ENCODE data around the gene ZNF43.
"Not testable (repeated sequence)": the region's sequence is repeated elsewhere in the genome, so short reads cannot be mapped to it uniquely, and the experiment has no call there.

Gene ZNF43

DNA sequence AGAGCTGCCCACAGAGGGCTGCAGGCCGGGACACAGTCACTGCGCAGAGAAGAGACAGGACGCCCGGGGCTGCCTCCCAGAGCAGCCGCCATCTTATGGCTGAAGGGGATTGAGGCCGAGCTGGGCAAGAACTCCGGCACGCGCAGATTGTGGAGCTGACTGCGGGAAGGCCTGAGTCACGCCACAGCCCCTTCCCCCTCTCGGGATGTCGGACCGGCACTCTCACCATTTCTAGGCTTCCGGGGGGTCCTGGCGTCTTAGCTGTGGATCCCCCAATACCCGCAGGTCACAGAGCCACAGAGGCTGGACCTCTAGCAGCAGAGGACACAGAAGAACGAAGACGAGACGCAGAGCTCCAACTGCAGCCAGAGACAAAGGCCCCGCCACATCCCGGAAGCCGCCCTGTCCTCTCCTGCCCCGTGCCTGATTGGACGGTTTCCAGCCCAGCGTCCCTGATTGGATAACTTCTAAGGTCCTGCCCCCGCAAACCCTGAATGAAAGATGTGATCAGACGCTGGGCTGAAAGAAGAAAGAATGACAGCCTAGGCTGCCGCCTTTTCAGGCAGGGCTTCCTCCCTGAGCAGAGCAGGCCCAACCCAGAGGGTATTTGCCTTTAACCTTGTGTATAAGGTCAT, at the start of gene ZNF43:
Gene ZNF43, minus strand, starts transcription at position 373 of the 635 bp plus-strand sequence. Its CDS starts 144 bp downstream, at position 229.
- peak; percentile 95 for DNase-seq

DNA sequence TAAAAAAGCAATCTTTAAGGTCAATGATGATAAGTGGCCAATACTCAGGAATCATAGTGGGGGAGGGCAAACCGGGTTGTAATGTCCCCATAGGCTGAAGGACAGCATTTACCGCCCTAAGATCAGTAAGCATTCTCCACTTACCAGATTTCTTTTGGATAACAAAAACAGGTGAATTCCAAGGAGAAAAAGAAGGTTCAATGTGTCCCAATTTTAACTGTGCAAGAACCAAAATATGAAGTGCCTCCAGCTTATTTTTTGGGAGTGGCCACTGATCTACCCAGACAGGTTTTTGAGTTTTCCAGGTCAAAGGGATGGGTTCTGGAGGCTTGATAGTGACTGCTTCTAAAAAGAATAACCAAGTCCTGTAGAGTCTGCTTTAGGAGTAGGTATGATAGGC, 49.5 kb upstream of the ZNF43 start:
- not testable (repeated sequence) for DNase-seq

DNA sequence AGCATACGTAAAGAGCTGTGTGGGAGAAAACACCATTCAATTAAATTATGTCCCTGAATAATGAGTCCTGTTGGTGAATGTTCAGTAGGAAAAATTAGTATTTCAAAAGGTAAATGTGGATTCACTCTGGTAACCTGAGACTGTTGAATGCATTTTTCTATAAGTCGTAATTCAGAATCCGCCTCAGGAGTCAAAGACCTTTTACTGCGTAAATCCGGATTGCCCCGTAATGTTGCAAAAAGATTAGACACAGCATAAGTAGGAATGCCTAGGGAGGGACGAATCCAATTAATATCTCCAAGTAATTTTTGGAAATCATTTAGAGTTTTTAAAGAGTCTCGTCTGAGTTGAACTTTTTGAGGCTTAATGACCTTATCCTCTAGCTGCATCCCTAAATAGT, 48.8 kb upstream of the ZNF43 start:
- not testable (repeated sequence) for DNase-seq

DNA sequence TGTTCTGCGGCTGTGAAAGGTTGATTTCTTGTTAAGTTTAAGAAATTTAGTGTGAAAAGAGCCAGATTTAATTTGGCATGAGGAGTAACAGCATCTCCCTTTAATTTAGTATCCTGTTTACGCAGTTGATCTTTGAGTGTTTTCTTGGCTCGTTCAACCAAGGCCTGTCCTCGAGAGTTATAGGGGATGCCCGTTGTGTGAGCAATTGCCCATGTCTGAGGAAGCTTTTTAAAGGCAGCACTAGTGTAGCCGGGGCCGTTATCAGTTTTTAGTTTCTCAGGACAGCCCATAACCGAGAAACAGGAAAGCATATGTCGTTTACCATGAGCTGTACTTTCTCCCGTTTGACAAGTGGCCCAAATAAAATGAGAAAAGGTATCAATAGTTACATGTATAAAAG, 47.5 kb upstream of the ZNF43 start:
- no peak for DNase-seq

DNA sequence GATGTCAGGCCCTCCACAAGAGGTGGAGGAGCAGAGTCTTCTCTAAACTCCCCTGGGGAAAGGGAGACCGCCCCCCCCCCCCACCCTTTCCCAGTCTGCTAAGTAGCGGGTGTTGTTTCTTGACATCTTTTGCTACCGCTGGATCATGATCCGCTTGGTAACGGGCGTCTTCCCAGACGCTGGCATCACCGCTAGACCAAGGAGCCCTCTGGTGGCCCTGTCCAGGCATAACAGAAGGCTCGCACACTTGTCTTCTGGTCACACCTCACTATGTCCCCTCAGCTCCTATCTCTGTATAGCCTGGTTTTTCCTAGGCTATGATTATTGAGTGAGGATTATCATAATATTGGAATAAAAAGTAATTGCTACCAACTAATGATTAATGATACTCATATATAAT, 44.8 kb upstream of the ZNF43 start:
- not testable (repeated sequence) for DNase-seq

DNA sequence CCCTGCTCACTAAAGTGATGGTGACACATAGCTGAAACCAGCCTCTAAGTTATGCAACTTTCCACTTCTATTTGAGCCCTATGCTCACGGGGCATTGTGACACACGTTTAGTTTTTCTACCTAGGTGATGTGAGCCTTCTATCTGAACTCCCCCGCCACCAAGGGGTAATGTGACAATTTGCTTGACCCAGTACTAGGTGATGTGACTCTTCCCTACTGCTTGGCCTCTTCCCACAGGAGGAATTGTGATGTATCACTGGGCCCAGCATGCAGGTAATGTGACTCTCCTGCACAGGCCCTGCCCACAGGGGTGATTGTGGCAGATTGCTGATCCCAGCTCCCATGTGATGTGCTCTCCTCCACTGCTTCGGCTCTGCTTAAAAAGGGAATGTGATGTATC, 42.7 kb upstream of the ZNF43 start:
- DNase-seq: no peak

DNA sequence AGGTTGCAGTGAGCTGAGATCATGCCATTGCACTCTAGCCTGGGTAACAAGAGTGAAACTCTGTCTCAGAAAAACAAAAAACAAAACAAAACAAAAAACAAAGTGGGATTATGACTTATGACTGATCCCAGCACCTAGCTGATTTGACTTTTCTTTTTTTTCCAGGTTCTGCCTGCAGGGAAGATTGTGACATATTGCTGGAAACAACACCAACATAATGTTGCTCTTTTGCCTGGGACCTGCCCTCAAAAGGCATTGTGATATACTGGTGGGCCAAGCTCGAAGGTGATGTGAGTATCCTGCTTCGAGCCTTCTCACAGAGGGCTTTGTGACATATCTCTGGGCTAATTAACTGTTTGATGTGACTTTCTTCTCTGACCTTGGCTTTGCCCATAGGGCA, 42.0 kb upstream of the ZNF43 start:
- no peak for DNase-seq

DNA sequence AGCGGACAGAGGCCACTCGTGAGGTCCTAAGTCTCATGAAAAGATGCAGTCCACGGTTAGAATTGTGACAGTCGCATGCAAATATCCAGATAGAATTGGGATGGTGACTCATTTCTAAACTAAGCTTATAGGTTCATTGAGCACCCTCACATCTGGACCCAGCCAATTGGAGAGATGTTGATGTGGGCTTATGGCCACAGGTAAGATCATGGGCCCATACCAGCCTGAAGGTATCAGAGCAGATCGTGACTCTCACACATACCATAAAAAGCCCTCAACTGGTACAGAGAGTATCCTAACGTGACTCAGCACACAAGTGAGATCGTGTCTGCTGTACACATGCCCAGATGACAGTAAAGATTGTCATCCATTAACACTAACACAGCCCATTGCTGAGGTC, 40.6 kb upstream of the ZNF43 start:
- not testable (repeated sequence) for DNase-seq

DNA sequence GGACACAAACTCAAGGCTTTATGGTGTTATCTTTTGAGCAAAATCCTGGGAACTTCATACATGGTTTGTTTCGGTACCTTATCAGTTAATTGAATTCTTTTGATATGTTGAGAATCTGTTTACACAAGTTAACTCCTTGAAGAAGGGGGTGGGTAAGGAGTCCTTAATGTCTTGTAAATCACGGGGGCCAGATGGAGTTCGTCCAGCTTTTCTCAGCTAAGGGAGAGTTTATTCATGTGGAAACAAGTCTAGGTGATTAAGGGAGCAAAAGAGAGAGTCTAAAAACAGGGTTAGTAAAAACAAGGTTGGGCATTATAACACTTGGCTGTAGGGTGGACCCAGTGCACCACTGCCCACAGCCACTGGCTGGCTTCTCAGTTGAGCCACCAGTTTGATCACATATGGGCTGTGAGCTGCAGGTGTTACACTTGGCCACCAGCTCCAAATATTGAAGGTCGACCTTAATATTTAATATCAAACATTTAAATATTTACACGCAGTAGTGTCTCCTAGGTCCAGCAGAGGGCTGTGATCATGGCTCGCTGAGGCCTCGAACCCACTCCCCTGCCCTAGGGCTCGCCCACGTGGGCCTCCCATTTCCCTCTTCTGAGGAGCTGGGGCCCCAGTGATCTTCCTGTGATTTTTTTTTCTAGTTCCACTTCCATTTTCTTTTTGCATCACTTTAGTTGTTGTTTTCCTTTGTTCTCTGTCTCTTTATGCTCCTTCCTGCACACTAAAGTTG, 21.0 kb upstream of the ZNF43 start:
- DNase-seq: no peak

DNA sequence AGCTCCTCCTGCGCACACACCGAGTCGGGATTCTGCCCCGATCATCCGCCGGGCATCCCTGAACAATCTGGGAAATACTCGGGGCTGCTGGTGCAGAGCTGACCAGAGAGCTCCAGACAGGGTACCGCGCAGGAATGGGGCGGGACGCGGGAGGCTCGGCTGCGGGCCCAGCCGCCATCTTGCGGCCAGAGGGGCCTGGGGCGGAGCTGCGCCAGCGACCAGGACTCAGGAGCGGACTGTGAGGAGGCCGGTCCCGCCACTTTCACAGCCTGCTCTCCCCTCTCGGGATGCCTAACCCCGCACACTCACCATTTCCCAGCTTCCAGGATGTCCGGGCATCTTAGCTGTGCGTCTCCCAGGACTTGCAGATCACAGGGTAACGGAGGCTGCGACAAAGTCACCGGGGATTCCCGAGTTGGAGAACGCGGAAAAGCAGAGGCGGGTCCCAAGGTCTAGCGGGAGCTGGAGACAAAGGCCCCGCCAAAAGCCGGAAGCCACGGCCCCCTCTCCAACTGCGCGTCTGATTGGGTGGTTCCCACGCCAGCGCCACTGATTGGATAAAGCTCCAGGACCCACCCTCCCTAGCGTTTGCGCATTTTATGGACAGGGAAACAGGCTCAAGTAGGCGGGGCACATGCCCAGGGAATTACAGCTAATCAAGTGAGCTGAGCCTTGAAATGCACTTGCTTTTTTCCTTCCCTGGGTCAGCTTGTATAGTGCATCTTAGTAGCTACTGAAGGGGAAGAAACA, 15.8 kb upstream of the ZNF43 start:
- DNase-seq: peak; percentile 92

DNA sequence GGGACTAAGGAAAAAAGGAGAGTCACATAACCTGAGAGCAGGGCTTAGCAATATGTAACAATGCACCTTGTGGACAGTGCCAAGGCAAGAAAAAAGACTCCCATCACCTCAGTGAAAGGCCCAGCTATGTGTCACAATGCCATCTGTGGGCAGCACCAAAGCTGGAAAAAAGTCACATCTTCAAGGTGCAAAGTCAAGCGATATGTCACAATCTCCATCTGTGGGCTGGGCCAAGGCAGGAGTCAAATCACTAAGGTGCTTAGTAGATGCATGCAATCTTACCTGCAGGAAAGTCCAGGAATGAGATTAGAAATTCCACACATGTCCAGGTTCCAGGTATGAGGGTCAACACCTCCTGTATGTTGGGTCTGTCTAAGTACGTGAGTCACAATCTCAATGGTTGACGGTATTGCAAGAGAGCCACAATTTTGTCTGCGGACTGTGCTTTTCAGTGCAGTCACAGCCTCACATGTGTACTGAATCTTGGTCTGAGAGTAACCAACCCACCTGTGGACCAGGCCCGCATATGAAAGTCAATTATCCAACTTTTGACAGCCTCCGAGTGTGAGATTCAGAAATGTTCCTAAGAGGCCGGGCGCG, 14.8 kb upstream of the ZNF43 start:
- no peak for DNase-seq

DNA sequence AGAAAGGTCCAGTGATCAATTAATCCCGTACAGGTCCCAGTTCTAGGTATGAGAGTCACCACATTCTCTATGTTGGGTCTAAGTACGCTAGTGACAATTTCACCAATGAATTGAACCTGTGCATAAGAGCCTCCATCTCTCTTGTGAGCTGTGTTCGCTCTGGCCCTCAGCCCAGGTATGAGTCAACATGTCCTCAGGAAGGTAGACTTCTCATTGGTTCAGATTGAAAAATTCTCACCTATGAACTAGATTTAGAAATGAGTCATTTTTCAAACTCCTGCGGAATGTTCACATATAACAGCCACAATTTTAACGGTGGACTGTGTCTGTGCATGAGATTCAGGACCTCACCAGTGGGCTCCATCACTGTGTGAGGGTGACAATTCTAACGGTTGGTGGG, 12.7 kb upstream of the ZNF43 start:
- DNase-seq: no peak

DNA sequence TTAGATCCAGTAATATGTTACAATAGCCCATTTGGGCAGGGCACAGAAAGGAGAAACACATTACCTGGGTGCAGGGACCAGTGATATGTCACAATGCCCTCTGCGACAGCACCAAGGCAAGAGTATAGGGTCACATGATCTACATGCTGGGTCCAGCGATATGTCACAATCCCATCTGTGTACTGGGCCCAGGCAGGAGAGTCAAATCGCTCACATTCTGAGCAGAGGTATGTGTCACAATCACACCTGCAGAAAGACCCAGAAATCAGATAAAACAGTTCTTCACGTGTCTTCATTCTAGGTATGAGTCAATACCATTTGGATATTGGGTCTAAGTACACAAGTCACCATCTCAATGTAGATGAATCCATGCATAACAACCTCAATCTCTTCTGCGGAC, 7.1 kb upstream of the ZNF43 start:
- DNase-seq: no peak

DNA sequence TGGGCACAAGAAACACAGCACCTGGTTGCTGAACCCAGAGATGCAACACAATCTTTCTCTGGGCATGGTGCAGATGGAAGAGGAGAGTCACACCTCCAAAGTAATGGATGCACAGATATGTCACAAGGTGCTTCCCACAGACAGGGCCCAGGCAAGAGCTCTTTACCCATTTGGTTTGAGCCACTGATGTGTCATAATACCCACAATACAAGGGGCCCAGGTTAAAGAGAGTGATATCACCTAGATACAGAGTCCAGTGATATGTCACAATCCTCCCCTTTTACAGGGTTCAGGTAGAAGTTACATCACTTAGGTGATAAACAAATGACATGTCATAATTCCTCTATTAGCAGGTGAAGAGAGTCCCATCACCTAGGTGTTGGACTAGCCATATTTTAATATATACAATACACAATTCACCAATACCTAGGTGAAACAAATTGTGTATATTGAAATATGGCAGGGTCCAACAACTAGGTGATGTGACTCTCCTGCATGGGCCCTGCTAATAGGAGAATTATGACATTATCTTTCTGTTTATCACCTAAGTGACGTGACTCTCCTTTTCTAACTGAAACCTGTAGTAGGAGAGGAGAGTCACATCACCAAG, 5.6 kb upstream of the ZNF43 start:
- no peak for DNase-seq

DNA sequence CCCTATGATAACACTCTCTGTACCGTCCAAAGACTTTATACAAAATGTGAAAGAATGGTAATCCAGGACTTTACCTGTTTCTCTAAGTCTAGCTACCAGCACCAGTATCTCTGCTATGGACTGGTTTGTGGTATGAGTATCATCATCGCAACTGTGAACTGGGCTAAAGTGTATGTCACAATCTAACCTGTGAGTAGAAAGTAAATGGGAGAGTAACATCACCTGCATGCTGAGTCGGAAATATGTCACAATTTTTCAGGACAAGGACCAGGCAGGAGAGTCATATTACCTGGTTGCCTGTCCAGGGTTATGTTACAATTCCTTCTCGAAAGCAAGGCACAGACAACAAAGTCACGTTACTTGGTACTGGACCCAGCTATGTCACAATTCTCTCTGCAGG, 5.1 kb upstream of the ZNF43 start:
- DNase-seq: no peak

DNA sequence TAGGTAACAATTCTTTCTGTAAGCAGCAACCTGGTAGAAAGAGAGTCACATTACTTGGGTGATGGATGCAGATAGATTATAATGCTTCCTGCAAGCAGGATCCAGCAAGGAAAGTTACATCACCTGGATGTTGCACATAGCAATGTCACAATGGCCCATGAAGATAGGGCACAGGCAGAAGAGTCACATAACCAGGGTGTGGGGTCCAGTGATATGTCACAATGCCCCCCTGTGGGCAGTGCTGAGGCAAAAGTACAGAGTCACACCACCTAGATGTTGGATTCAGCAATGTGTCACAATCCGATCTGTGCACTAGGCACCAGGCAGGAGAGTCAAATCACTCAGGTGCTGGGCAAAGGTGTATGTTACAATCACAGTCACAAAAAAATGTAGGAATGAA, 4.0 kb upstream of the ZNF43 start:
- DNase-seq: no peak

DNA sequence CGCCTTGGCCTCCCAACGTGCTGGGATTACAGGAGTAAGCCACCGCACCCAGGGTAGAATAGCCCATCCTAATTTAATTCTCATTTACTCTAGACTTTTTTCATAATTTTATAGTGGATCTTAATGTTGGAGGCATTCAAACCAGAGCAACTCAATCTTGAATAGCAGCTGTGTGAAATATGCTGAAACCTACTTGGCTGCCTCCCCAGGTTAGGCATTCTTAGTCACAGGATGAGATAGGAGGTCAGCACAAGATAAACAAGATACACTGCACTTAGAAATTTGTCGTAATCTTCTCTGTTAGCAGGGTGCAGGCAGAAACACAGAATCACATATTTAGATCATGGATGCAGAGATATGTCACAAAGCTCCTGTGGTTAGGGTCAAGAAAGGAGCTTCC, 2.7 kb upstream of the ZNF43 start:
- no peak for DNase-seq

DNA sequence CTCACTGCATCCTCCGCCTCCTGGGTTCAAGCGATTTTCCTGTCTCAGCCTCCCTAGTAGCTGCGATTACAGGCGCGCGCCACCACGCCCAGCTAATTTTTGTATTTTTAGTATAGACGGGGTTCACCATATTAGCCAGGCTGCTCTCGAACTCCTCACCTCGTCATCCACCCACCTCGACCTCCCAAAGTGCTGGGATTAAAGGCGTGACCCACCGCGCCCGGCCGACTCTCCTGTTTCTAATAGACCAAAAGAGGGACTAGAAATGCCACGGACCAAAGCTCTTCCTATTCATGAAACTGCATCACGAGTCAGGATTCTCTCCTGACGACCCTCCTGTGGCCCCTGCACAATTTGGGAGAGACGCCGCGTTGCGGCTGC, 563 bp downstream of the ZNF43 start:
- peak; percentile 10 for DNase-seq

DNA sequence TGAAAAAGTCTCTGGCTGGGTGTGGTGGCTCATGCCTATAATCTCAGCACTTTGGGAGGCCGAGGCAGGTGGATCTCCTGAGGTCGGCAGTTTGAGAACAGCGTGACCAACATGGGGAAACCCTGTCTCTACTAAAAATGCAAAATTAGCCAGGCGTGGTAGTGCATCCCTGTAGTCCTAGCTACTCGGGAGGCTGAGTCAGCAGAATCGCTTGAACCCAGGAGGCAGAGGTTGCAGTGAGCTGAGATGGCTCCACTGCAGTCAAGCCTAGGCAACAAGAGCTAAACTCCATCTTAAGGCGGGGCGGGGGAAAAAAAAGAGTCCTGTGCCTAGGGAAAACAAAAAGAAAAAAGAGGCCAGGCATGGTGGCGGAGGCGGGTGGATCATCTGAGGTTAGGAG, 2.2 kb downstream of the ZNF43 start:
- no peak for DNase-seq

DNA sequence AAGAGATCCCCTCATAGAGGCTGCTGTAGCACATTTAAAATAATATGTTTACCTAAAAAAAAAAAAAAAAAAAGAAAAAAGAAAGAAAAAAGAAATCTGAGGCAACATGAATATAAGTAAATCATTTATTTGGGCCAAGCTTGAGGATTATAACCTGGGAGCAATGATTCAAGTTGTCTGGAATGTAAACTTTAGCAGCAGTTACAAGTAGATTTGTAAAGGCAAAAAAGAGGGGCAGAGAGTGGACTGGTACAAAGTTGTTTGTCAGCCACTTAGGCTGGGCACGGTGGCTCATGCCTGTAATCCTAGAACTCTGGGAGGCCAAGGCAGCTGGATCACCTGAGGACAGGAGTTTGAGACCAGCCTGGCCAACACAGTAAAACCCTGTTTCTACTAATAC, 11.3 kb downstream of the ZNF43 start:
- DNase-seq: no peak

DNA sequence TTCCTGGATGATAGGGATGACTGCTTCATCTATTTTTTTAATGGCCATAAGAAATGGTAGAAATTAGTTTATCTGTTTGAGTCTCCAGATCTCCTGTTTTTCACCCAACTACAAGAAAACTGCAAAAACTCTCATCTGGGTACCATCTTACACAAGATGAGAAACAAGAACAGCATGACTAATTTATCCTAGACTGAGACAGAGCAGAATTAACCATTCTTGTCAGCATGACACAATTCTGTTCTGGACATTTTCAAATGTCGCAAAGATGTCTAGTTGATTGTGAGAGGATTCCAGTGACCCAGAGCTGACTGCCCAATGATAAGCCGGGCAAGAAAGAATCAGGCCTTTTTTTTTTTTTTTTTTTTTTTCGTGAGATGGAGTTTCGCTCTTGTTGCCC, 12.8 kb downstream of the ZNF43 start:
- no peak for DNase-seq

DNA sequence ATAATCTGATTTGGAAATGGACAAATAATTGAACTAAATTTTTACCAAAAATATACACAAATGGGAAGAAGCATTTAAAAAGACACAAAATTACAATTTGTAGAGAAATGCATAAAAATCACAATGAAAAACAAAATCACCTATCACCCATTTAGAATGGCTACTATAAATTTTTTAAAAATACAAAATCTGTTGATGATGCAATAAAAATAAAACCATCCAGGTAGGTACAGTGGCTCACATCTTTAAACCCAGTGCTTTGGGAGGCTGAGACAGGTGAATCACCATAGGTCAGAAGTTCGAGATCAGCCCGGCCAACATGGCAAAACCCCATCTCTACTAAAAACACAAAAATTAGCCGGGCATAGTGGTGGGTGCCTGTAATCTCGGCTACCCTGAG, 23.5 kb downstream of the ZNF43 start:
- no peak for DNase-seq

DNA sequence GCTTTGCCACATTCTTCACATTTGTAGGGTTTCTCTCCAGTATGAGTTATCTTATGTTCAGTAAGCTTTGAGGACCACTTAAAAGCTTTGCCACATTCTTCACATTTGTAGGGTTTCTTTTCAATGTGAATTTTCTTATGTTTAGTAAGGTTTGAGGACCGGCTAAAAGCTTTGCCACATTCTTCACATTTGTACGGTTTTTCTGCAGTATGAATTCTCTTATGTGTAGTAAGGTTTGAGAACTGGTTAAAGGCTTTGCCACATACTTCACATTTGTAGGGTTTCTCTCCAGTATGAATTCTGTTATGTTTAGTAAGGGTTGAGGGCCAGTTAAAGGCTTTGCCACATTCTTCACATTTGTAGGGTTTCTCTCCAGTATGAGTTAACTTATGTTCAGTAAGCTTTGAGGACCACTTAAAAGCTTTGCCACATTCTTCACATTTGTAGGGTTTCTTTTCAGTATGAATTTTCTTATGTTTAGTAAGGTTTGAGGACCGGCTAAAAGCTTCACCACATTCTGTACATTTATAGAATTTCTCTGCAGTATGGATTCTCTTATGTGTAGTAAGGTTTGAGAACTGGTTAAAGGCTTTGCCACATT, 27.5 kb downstream of the ZNF43 start:
- DNase-seq: not testable (repeated sequence)
